ENCODE results near the gene PLK4. TPM values are rescaled to one million over a fixed set of nuclear protein-coding genes. Genes with fewer than 3 reads are reported as not detected.

The PLK4 gene
- total RNA-seq: 10 to 100 TPM; 43.5 to 45.6 TPM

GRCh38 chr4:127880763-127881562 lies at the start of gene PLK4:
PLK4 (plus strand) TSS chr4:127880893; CDS start chr4:127881135, 242 bp downstream.
- Mint-ChIP-seq H3K27ac (peak within 1 kb of the TSS; percentile 98), H3K4me3 (peak within 1 kb of the TSS; percentile 95), H3K36me3 (peaks cover 31% of the 10 kb centered on the region), H3K27me3 (peaks cover 2% of the 10 kb centered on the region), H3K4me1 (ENCODE audit: low read depth) (peaks cover 14% of the 10 kb centered on the region), H3K9me3 (no peaks in the 10 kb centered on the region)
- intact Hi-C loops (cut with micrococcal nuclease): loop anchor here (1.0 to 10.0 kb wide), 8 partner anchors 84 to 1212 kb away; partner anchors contain the start of genes ABHD18, HSPA4L, LARP1B and MFSD8
- POLR2A ChIA-PET: interaction anchor here (1.6 to 1.8 kb wide), 3 partner anchors 84 to 405 kb away, joined by 3 to 20 read pairs (median 10); partner anchors contain the start of genes ABHD18, LARP1B and MFSD8
- DNase-seq: peak; percentile 97
- CTCF ChIA-PET: interaction anchor here (0.6 kb wide), 1 partner anchor 638 kb away, joined by 3 read pairs; no protein-coding TSS in a partner anchor

GRCh38 chr4:127832585-127832984 lies 48.1 kb upstream of the PLK4 start:
- Mint-ChIP-seq H3K36me3 (no peaks in the 10 kb centered on the region), H3K27me3 (no peaks in the 10 kb centered on the region), H3K27ac (no peak overlapping the region), H3K4me1 (ENCODE audit: low read depth) (no peaks in the 10 kb centered on the region), H3K9me3 (no peaks in the 10 kb centered on the region), H3K4me3 (no peak overlapping the region)
- ChIA-PET POLR2A (no interaction called here), CTCF (no interaction called here)
- DNase-seq: no peak
- intact Hi-C loops (cut with micrococcal nuclease): no loop called here

GRCh38 chr4:127843704-127844600 lies 36.7 kb upstream of the PLK4 start:
- ChIA-PET POLR2A (no interaction called here), CTCF (no interaction called here)
- Mint-ChIP-seq H3K27ac (no peak overlapping the region), H3K27me3 (no peaks in the 10 kb centered on the region), H3K4me3 (no peak overlapping the region), H3K36me3 (peaks cover 31% of the 10 kb centered on the region), H3K9me3 (peaks cover 29% of the 10 kb centered on the region), H3K4me1 (ENCODE audit: low read depth) (no peaks in the 10 kb centered on the region)
- intact Hi-C loops (cut with micrococcal nuclease): no loop called here
- DNase-seq: no peak

- no peak overlapping the region for H3K27ac Mint-ChIP-seq
- no peaks in the 10 kb centered on the region for H3K27me3 Mint-ChIP-seq
- H3K36me3 Mint-ChIP-seq: peaks cover 35% of the 10 kb centered on the region
- no peaks in the 10 kb centered on the region for H3K4me1 Mint-ChIP-seq (ENCODE audit: low read depth)
- no peak for DNase-seq
- ChIA-PET POLR2A (no interaction called here), CTCF (no interaction called here)
- intact Hi-C loops (cut with micrococcal nuclease): no loop called here
- H3K4me3 Mint-ChIP-seq: no peak overlapping the region
- peaks cover 34% of the 10 kb centered on the region for H3K9me3 Mint-ChIP-seq
Measured at GRCh38 chr4:127844601-127845116, 36.0 kb upstream of the PLK4 start.

GRCh38 chr4:127846061-127846460 lies 34.6 kb upstream of the PLK4 start:
- Mint-ChIP-seq H3K4me1 (ENCODE audit: low read depth) (no peaks in the 10 kb centered on the region), H3K36me3 (peaks cover 47% of the 10 kb centered on the region), H3K9me3 (peaks cover 46% of the 10 kb centered on the region), H3K4me3 (no peak overlapping the region), H3K27me3 (no peaks in the 10 kb centered on the region), H3K27ac (no peak overlapping the region)
- ChIA-PET CTCF (no interaction called here), POLR2A (no interaction called here)
- DNase-seq: no peak
- intact Hi-C loops (cut with micrococcal nuclease): no loop called here

- Mint-ChIP-seq H3K27ac (no peak overlapping the region), H3K27me3 (no peaks in the 10 kb centered on the region), H3K4me1 (ENCODE audit: low read depth) (no peaks in the 10 kb centered on the region), H3K9me3 (peaks cover 52% of the 10 kb centered on the region), H3K4me3 (no peak overlapping the region), H3K36me3 (peaks cover 47% of the 10 kb centered on the region)
- CTCF ChIA-PET: no interaction called here
- intact Hi-C loops (cut with micrococcal nuclease): no loop called here
- DNase-seq: no peak
- POLR2A ChIA-PET: no interaction called here
Measured at GRCh38 chr4:127846765-127847164, 33.9 kb upstream of the PLK4 start.

- no peaks in the 10 kb centered on the region for H3K27me3 Mint-ChIP-seq
- intact Hi-C loops (cut with micrococcal nuclease): no loop called here
Measured at GRCh38 chr4:127849505-127850234, 31.0 kb upstream of the PLK4 start.

GRCh38 chr4:127852661-127853060 lies 28.0 kb upstream of the PLK4 start:
- H3K36me3 Mint-ChIP-seq: peaks cover 46% of the 10 kb centered on the region
- intact Hi-C loops (cut with micrococcal nuclease): no loop called here
- no peak overlapping the region for H3K4me3 Mint-ChIP-seq
- DNase-seq: no peak
- H3K4me1 Mint-ChIP-seq (ENCODE audit: low read depth): no peaks in the 10 kb centered on the region
- H3K9me3 Mint-ChIP-seq: peaks cover 53% of the 10 kb centered on the region
- CTCF ChIA-PET: no interaction called here
- no peaks in the 10 kb centered on the region for H3K27me3 Mint-ChIP-seq
- H3K27ac Mint-ChIP-seq: no peak overlapping the region
- POLR2A ChIA-PET: no interaction called here

More at GRCh38 chr4:127849505-127850234, 31.0 kb upstream of the PLK4 start:
- no peak for DNase-seq
- CTCF ChIA-PET: no interaction called here
- no peak overlapping the region for H3K4me3 Mint-ChIP-seq
- POLR2A ChIA-PET: no interaction called here
- no peak overlapping the region for H3K27ac Mint-ChIP-seq
- H3K36me3 Mint-ChIP-seq: peaks cover 52% of the 10 kb centered on the region
- no peaks in the 10 kb centered on the region for H3K4me1 Mint-ChIP-seq (ENCODE audit: low read depth)
- peaks cover 66% of the 10 kb centered on the region for H3K9me3 Mint-ChIP-seq

GRCh38 chr4:127856196-127856812 lies 24.4 kb upstream of the PLK4 start:
- DNase-seq: no peak
- Mint-ChIP-seq H3K27ac (no peak overlapping the region), H3K9me3 (peaks cover 39% of the 10 kb centered on the region), H3K4me1 (ENCODE audit: low read depth) (no peaks in the 10 kb centered on the region), H3K27me3 (no peaks in the 10 kb centered on the region), H3K36me3 (peaks cover 38% of the 10 kb centered on the region), H3K4me3 (no peak overlapping the region)
- ChIA-PET CTCF (no interaction called here), POLR2A (no interaction called here)
- intact Hi-C loops (cut with micrococcal nuclease): no loop called here

GRCh38 chr4:127856813-127857447 lies 23.8 kb upstream of the PLK4 start:
- H3K36me3 Mint-ChIP-seq: peaks cover 38% of the 10 kb centered on the region
- no peaks in the 10 kb centered on the region for H3K4me1 Mint-ChIP-seq (ENCODE audit: low read depth)
- H3K9me3 Mint-ChIP-seq: peaks cover 32% of the 10 kb centered on the region
- no peak overlapping the region for H3K27ac Mint-ChIP-seq
- H3K4me3 Mint-ChIP-seq: no peak overlapping the region
- no peaks in the 10 kb centered on the region for H3K27me3 Mint-ChIP-seq
- POLR2A ChIA-PET: no interaction called here
- CTCF ChIA-PET: no interaction called here
- DNase-seq: no peak
- intact Hi-C loops (cut with micrococcal nuclease): no loop called here

- Mint-ChIP-seq H3K36me3 (peaks cover 38% of the 10 kb centered on the region), H3K4me3 (no peak overlapping the region), H3K4me1 (ENCODE audit: low read depth) (no peaks in the 10 kb centered on the region), H3K9me3 (peaks cover 28% of the 10 kb centered on the region), H3K27me3 (no peaks in the 10 kb centered on the region), H3K27ac (no peak overlapping the region)
- intact Hi-C loops (cut with micrococcal nuclease): no loop called here
- POLR2A ChIA-PET: no interaction called here
- no peak for DNase-seq
- CTCF ChIA-PET: no interaction called here
Measured at GRCh38 chr4:127857641-127858040, 23.1 kb upstream of the PLK4 start.
